H1 (cell line): ENCODE results near the gene CCBE1.

Experiments used
- CEBPB ChIP-seq: IDR thresholded peaks from 2 replicates; pipeline ENCODE4 v1.6.1; 2012; ENCODE audit warnings: low read depth, low read length
- CREB1 ChIP-seq: IDR thresholded peaks from 2 replicates; pipeline ENCODE4 v1.6.1; 2012; ENCODE audit warnings: inconsistent platforms
- CTCF ChIP-seq, 3 experiments: IDR thresholded peaks; 1 replicate in 2 of 3; 2 replicates in 1 of 3; pipeline versions ENCODE4 v1.5.1 to v1.6.1; 2011; ENCODE audit warnings: low read length in 3 of 3, mild to moderate bottlenecking in 3 of 3, inconsistent platforms in 2 of 3, low read depth in 1 of 3, moderate library complexity in 1 of 3; ENCODE audit not compliant: insufficient read depth in 1 of 3; ENCODE audit errors: control extremely low read depth in 1 of 3
- GTF2F1 ChIP-seq: IDR thresholded peaks from 2 replicates; pipeline ENCODE4 v1.6.1; 2012; ENCODE audit warnings: low read depth, low read length, improper control_type of control experiment, borderline replicate concordance
- JUND ChIP-seq: IDR thresholded peaks from 2 replicates; pipeline ENCODE4 v1.6.1; 2011; ENCODE audit warnings: mild to moderate bottlenecking, improper control_type of control experiment, low read length
- POLR2A ChIP-seq, 2 experiments: IDR thresholded peaks; 1 replicate in 1 of 2; 2 replicates in 1 of 2; pipeline ENCODE4 v1.6.1; 2011; ENCODE audit warnings: low read depth in 2 of 2, low read length in 2 of 2, mild to moderate bottlenecking in 2 of 2; ENCODE audit errors: control extremely low read depth in 1 of 2
- SAP30 ChIP-seq: fragments of 300-600 bp; sonication (generic); IDR thresholded peaks from 2 replicates; pipeline ENCODE4 v1.7.1; 2012; ENCODE audit warnings: low read length, moderate library complexity, mild to moderate bottlenecking, inconsistent platforms; ENCODE audit not compliant: insufficient read depth, insufficient replicate concordance
- SP1 ChIP-seq: IDR thresholded peaks from 2 replicates; pipeline ENCODE4 v1.6.1; 2011; ENCODE audit warnings: low read depth, low read length
- YY1 ChIP-seq: IDR thresholded peaks from 2 replicates; pipeline ENCODE4 v1.6.1; 2011; ENCODE audit warnings: low read depth, mild to moderate bottlenecking, low read length

- no peak for TF ChIP-seq CTCF (IDR thresholded peaks at IDR 0.05; ENCODE audit: control extremely low read depth in 1 of 3, insufficient read depth in 1 of 3, low read depth in 1 of 3, low read length in 3 of 3)
- no peak for TF ChIP-seq CREB1
- no peak for TF ChIP-seq YY1
- no peak for TF ChIP-seq POLR2A (IDR thresholded peaks at IDR 0.05; ENCODE audit: control extremely low read depth in 1 of 2, low read depth in 2 of 2, low read length in 2 of 2)
- TF ChIP-seq SAP30: no peak
- TF ChIP-seq JUND: no peak
- TF ChIP-seq SP1: no peak
- TF ChIP-seq GTF2F1: no peak
- TF ChIP-seq CEBPB: no peak
These were observed 80.7 kb downstream of the CCBE1 start for GRCh38 chr18:59616501-59616900.
